Fibroblast of skin of left biceps (primary cell): Measurements from ENCODE around the gene MZF1.
A peak's percentile ranks its signal among the peaks of the same experiment; 100 is the strongest.
"Not testable (repeated sequence)": the region's sequence is repeated elsewhere in the genome, so short reads cannot be mapped to it uniquely, and the experiment has no call there.

Experiments used
- DNase-seq, 2 experiments: peaks; one replicate each; pipeline ENCODE4 v3.0.0-alpha.2; 2013; ENCODE audit warnings: low read depth in 2 of 2

The MZF1 gene

GRCh38 chr19:58572818-58573657 is at the start of gene MZF1:
MZF1 (minus strand) TSS chr19:58573335; CDS start chr19:58571389, 1,946 bp downstream.
- DNase-seq: peak; percentile 100

DNA sequence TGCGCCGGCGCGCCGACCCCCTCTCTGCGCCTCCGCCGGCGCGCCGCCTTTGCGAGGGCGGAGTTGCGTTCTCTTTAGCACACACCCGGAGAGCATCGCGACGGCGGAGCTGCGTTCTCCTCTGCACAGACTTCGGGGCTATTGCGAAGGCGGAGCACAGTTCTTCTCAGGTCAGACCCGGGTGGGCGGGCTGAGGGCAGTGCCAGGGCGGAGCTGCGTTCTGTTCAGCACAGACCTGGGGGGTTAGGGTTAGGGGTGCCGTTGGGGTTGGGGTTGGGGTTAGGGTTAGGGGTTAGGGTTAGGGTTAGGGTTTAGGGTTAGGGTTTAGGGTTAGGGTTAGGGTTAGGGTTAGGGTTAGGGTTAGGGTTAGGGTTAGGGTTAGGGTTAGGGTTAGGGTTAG is 34.1 kb upstream of the MZF1 start:
- not testable (repeated sequence) for DNase-seq

DNA sequence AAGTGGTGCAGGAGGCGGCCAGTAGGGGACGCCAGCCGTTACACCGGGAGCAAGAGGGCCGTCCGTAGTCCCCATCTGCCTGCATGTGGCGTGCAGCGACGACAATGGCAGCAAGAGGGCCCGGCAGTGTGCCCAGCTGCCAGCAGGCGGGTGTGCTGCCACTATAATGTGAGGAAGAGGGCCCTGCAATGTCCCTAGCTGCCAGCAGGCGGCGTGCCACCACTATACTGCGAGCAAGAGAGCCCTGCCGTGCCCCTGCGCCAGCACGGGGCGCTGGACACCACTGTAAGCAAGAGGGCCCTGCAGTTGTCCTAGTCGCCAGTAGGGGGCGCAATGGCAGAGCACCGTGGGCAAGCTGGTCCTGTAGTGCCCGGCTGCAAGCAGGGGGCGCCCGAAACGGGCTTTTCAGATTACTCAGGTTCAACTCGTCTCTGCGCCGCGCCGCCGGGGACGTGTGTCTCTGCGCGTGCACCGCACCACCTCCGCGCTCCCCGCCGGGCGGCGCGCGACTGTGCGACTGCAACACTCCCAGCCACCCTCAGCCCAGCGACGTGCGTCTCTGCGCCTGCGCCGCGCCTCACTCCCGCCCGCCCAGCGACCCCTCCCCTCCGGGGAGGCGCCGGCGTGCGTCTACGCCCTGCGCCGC is 33.2 kb upstream of the MZF1 start:
- DNase-seq: not testable (repeated sequence)

- DNase-seq: no peak
Observed at GRCh38 chr19:58586133-58586765, 13.1 kb upstream of the MZF1 start.

GRCh38 chr19:58585442-58586132 is 12.5 kb upstream of the MZF1 start:
- no peak for DNase-seq

GRCh38 chr19:58584498-58585441 is 11.6 kb upstream of the MZF1 start:
- DNase-seq: no peak

DNA sequence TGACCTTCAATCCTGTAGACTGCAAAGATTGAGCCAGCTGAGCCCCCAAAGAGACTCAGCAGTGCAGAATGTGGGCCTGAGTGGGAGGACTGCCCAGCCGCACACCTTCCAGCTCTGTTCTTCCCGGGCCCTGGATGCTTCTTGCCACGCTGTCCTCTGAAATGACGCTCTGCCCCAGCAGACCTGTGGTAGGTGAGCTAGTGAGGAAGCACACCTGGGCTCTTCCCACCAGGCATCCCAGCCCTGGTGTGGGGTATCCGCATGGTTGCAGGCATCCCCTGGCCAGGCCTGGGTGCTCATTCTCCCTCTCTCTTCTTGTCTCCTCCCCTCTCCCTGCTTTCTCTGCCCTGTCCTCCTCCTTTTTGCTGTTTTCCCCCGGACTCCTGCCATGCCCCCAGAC is 9.8 kb upstream of the MZF1 start:
- no peak for DNase-seq

DNA sequence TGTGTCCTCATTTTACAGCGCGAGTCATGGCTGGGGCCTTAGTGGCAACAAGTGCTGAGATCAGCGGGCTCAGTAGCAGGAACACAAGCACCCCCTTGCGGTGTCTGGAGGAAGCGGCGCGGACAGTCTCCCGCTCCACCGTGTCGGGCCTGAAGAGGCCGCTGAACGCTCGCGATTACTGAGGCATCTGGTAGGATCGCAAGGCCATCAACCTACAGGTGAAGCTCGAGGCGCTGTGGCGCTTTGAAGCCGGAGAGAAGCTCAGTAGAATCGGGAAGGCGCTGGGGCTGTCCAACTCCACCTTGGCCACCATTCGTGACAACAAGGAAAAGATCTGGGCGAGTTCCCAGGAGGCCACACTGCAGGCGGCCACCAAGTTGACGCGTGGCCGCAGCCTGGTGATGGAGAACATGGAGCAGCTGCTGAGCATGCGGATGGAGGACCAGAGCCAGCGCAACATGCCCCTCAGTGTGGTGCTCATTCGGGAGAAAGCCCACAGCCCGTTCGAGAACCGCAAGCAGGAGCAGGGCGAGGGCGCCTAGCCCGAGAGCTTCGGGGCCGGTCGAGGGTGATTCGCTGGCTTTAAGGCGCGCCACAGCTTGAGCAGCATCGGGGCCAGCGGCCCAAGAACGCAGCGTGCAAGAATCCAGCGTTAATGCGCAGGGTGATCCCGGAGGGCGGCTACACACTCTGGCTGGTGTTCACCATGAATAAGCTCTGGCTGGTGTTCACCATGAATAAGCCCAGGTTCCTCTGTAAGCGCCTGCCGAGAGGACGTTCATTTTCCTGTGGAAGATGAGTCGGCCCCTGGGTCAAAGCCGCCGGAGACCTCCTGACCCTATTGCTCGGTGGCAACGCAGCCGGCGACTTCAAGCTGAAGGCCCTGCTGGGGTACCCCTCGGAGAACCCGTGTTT is 8.3 kb upstream of the MZF1 start:
- peak; percentile 51 to 55 for DNase-seq

DNA sequence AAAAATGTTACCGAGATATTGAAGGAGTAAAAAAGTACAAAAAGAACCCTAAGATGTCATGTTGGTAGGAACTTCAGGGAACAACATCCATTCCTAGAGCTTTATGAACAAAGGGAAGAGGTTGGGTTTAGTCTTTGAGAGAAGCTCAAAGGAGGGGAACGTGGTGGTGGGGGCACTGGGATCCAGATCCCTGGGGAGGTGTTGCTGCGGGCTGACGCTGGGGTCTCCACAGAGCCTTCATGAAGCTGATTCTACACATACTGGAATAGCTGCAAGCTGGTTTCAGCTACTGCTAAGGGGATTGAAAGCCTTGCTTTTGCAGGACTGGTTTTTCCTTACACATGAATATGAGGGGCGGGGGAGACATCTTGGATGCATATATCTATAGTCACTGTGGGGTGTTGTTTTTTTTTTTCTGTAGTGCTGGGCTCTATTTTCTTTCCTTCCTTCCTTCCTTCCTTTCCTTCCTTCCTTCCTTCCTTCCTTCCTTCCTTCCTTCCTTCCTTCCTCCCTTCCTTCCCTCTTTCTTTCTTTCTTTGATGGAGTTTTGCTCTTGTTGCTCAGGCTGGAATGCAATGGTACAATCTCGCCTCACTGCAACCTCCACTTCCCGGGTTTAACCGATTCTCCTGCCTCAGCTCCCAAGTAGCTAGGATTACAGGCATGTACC is 6.5 kb upstream of the MZF1 start:
- no peak for DNase-seq

DNA sequence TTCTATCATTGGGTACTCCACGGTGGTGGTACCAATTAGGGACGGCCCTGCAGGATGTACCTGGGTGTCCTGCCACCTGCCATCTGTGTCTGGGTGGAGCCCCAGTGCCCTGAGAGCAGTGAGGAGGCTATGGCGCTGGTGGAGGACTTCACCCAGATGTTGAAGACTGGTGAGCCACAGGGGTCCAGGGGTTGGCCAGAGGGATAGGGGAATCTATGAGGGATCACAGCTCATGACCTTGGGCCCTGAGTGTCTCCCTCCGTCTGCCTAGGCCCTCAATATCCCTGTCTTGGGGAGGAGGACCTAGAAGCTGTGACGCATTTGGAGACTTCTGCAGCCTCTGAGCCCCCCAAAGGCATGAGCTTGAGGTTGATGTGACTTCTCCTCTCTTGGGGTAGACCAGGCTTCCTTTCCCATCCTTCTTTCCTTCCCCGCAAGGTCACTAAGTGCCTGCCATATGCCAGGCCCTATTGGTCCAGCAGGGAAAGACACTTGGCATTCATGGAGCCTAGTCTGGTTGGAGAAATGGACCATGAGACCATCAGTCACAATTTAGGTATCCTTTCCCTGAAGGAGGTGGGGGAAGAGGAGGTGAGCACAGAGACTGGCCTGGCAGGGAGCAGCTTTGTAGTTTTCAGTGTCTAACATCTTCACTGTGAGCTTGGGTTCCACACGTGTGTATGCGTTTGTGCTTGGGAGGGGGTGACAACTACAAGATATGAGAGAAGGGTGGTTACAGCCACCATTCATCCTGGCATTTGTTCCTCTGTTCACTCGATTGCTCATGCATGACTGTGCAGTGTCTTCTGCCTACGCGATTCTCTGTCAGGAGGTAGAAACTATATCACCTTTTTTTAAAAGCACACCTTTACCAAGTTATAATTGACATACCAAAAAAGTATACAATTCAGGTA is 5.1 kb upstream of the MZF1 start:
- no peak for DNase-seq

GRCh38 chr19:58577581-58577980 is 4.4 kb upstream of the MZF1 start:
- not testable (repeated sequence) for DNase-seq

- DNase-seq: peak; percentile 68 to 72
Observed at GRCh38 chr19:58575183-58576041, 2.3 kb upstream of the MZF1 start.

DNA sequence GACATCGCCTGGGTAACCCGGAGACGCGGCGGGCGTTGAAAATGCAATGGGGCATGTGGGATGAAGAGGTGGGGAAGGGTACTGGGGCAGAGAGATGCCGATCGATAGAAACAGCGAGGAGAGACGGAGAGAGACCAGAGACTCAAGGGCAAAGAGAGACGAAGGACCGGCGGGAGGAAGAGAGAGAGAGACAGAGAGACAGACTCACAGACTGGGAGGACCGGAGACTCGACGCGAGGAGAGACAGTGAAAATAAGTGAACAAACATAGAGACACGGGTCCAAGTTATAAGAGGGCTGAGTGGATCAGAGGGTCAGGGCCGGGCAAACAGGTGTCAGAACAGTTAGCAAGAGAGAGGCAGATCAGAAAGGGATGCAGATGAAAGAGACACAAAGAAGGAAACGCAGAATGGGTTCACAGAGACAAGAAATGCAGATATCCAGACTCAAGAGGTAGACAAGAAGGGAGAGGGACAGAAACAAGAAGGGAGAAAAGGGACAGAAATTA is 576 bp upstream of the MZF1 start:
- DNase-seq: no peak

DNA sequence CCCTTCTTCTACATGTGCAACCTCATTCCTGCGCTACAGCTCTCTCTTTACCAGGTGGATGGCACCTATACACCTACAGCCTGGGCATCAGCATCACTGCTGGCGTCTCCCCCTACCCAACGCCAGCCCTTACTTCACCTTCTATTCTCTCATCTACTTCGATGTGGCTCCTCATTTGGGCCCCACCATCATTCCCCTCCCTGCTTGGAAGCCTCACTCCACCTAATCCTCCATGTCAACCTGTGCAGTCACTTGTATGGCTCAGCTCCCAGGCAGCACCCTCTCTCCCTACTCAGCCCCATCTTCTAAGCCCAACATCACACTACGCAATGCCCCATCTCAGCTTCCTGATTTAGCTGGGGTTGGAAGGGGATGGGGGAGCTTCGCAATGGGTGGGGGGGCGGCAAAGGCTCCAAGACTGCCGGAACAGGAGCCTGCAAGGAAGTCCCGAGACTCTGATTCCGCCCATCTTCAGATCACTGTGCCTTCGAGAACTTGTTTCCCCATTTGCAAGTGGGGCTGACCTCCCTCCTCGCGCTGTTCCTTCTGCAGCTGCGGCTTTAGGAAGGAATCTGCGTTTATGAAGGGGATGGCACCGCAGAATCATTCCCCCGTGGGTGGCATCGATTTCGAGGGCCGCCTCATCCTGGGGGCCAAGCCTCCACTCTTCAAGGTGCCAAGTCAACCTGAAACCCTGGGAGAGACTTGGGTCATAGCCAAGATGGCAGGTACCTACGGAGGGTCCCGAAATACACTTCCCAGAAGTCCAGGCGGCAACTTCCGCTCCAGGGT is 913 bp downstream of the MZF1 start:
- no peak for DNase-seq

DNA sequence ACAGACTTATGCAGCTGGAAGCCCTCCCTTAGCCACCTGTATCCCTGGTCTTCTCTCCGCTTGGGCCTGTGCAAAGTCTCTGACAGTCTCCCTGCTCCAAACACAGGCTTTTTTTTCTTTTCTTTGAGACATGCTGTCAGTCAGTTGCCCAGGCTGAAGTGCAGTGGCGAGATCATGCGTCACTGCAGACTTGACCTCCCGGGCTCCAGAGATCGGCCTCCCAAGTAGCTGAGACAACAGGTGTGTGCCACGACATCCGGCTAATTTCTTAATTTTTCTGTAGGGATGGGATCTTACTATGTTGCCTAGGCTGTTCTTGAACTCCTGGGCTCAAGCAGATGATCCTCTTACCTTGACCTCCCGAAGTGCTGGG is 1.6 kb downstream of the MZF1 start:
- no peak for DNase-seq
